HCT116 (cell line): ENCODE measurements around the gene CARMIL1. TPM values are rescaled to one million over a fixed set of nuclear protein-coding genes. Genes with fewer than 3 reads are reported as not detected.

Source experiments
- ATAC-seq: fragments of 200-7000 bp; cut with Tn5 transposase; 2 replicates; pipeline ENCODE4 v1.9.1; 2020; ENCODE audit warnings: mild to moderate bottlenecking, moderate library complexity
- BruUV-seq: library from RNA; stranded (reverse); fragments of 400-500 nt; replicated peaks from 2 replicates; lab custom pipeline; 2021; lab: Mats Ljungman, UMichigan
- CTCF ChIA-PET: fragments of 300-600 bp; sonication (Branson Sonifier 250); formaldehyde crosslinking; loops from one replicate; lab custom pipeline; 2021; ENCODE audit warnings: antibody characterized with exemption; lab: Charles Lee
- POLR2A ChIA-PET: fragments of 300-600, 350-600 bp; sonication (Branson Sonifier 250); formaldehyde crosslinking; loops from one replicate; lab custom pipeline; 2021; ENCODE audit warnings: antibody characterized with exemption; lab: Charles Lee
- RAD21 ChIA-PET, 2 experiments: fragments of 300-600 bp; sonication (Branson Sonifier 250); formaldehyde crosslinking; loops; one replicate each; lab custom pipeline; 2023; ENCODE audit warnings: low total read pairs in 2 of 2; ENCODE audit not compliant: uncharacterized antibody in 2 of 2, unreplicated experiment in 2 of 2, low non-redundant PET in 1 of 2; lab: Charles Lee
- DNase-seq: peaks from one replicate; pipeline ENCODE4 v3.0.0-alpha.2; 2010; ENCODE audit warnings: low read depth, low spot score
- H2AFZ ChIP-seq: fragments of 200-600 bp; shearing (Covaris generic), sonication (generic); 2 replicates; pipeline ENCODE4 v1.6.1; 2017; ENCODE audit warnings: low read depth, mixed run types, mixed read lengths, antibody characterized with exemption, low read length; ENCODE audit not compliant: poor library complexity, severe bottlenecking
- H3K27ac ChIP-seq: 2 replicates; pipeline ENCODE4 v1.5.1; 2012; ENCODE audit warnings: low read depth, low read length
- H3K27me3 ChIP-seq: fragments of 200-600 bp; sonication (generic); 2 replicates; pipeline ENCODE4 v1.6.1; 2016; ENCODE audit warnings: mixed run types, low read length, mixed read lengths; ENCODE audit not compliant: insufficient read depth
- H3K36me3 ChIP-seq, 2 experiments: fragments of 200-500 bp in 1 of 2; fragments of 200-600 bp in 1 of 2; sonication (Bioruptor generic) in 1 of 2; sonication (generic) in 1 of 2; 2 replicates each; pipeline versions ENCODE4 v1.5.1 to v1.6.1; 2014 to 2016; ENCODE audit warnings: low read length in 2 of 2, inconsistent platforms in 1 of 2, mixed read lengths in 1 of 2, mixed run types in 1 of 2; ENCODE audit not compliant: insufficient read depth in 2 of 2, control insufficient read depth in 1 of 2
- H3K4me1 ChIP-seq, 2 experiments: fragments of 200-600 bp in 1 of 2; sonication (generic) in 1 of 2; 2 replicates each; pipeline versions ENCODE4 v1.5.1 to v1.6.1; 2012 to 2017; ENCODE audit warnings: low read length in 2 of 2, inconsistent platforms in 1 of 2, mild to moderate bottlenecking in 1 of 2, mixed read lengths in 1 of 2, mixed run types in 1 of 2, moderate library complexity in 1 of 2; ENCODE audit not compliant: insufficient read depth in 2 of 2, control insufficient read depth in 1 of 2
- H3K4me2 ChIP-seq: fragments of 200-600 bp; sonication (generic); 2 replicates; pipeline ENCODE4 v1.6.1; 2017; ENCODE audit warnings: mixed run types, low read length, mixed read lengths
- H3K4me3 ChIP-seq, 2 experiments: fragments of 200-600 bp in 1 of 2; sonication (generic) in 1 of 2; replicated peaks in 1 of 2; 2 replicates each; pipeline ENCODE4 v1.5.1; 2011 to 2016; ENCODE audit warnings: low read length in 2 of 2, control low read depth in 1 of 2, low read depth in 1 of 2, mild to moderate bottlenecking in 1 of 2, mixed read lengths in 1 of 2, mixed run types in 1 of 2
- H3K79me2 ChIP-seq: fragments of 200-600 bp; sonication (generic); 2 replicates; pipeline ENCODE4 v1.6.1; 2017; ENCODE audit warnings: mild to moderate bottlenecking, mixed run types, low read length, moderate library complexity, mixed read lengths; ENCODE audit not compliant: insufficient read depth
- H3K9ac ChIP-seq: fragments of 200-600 bp; sonication (generic); 2 replicates; pipeline ENCODE4 v1.6.1; 2016; ENCODE audit warnings: low read length, mixed read lengths
- H3K9me2 ChIP-seq: fragments of 200-600 bp; sonication (generic), shearing (Covaris generic); 2 replicates; pipeline ENCODE4 v1.6.1; 2017; ENCODE audit warnings: mixed run types, mild to moderate bottlenecking, moderate library complexity; ENCODE audit not compliant: insufficient read depth
- H3K9me3 ChIP-seq, 2 experiments: fragments of 200-500 bp in 1 of 2; fragments of 200-600 bp in 1 of 2; sonication (Bioruptor generic) in 1 of 2; sonication (generic) in 1 of 2; 2 replicates each; pipeline ENCODE4 v1.6.1; 2014 to 2017; ENCODE audit warnings: low read length in 2 of 2, mixed read lengths in 2 of 2, inconsistent platforms in 1 of 2, low read depth in 1 of 2, mild to moderate bottlenecking in 1 of 2, mixed run types in 1 of 2, moderate library complexity in 1 of 2; ENCODE audit not compliant: control insufficient read depth in 1 of 2, insufficient read depth in 1 of 2
- H4K20me1 ChIP-seq: fragments of 200-600 bp; sonication (generic), shearing (Covaris generic); 2 replicates; pipeline ENCODE4 v1.6.1; 2017; ENCODE audit warnings: mixed run types, mild to moderate bottlenecking, moderate library complexity; ENCODE audit not compliant: insufficient read depth
- CBX3 ChIP-seq: IDR thresholded peaks from 2 replicates; pipeline ENCODE4 v1.6.1; 2012; ENCODE audit warnings: low read depth
- CEBPB ChIP-seq: IDR thresholded peaks from 2 replicates; pipeline ENCODE4 v1.6.1; 2012; ENCODE audit warnings: low read depth
- EGR1 ChIP-seq: IDR thresholded peaks from 2 replicates; pipeline ENCODE4 v1.6.1; 2012; ENCODE audit warnings: low read depth
- EZH2phosphoT487 ChIP-seq: fragments of 200-600 bp; IDR thresholded peaks from 2 replicates; pipeline ENCODE4 v1.6.1; 2018; ENCODE audit warnings: antibody characterized with exemption, borderline replicate concordance
- FOSL1 ChIP-seq: IDR thresholded peaks from 2 replicates; pipeline ENCODE4 v1.6.1; 2012; ENCODE audit warnings: low read depth
- RAD21 ChIP-seq: IDR thresholded peaks from 2 replicates; pipeline ENCODE4 v1.6.1; 2012; ENCODE audit warnings: low read depth, mild to moderate bottlenecking
- SIN3A ChIP-seq: IDR thresholded peaks from 2 replicates; pipeline ENCODE4 v1.6.1; 2012; ENCODE audit warnings: low read depth
- SP1 ChIP-seq: IDR thresholded peaks from 2 replicates; pipeline ENCODE4 v1.6.1; 2012; ENCODE audit warnings: low read depth
- SRF ChIP-seq: IDR thresholded peaks from 2 replicates; pipeline ENCODE4 v1.6.1; 2012; ENCODE audit warnings: low read depth
- TCF7L2 ChIP-seq: IDR thresholded peaks from 2 replicates; pipeline ENCODE4 v1.7.0; 2011; ENCODE audit warnings: borderline replicate concordance, inconsistent platforms; ENCODE audit not compliant: insufficient read depth, insufficient read length; ENCODE audit errors: extremely low read depth
- YY1 ChIP-seq: IDR thresholded peaks from 2 replicates; pipeline ENCODE4 v1.6.1; 2011; ENCODE audit warnings: low read length, low read depth, moderate library complexity, mild to moderate bottlenecking; ENCODE audit not compliant: insufficient replicate concordance; ENCODE audit errors: extremely low read depth
- ZFX ChIP-seq: fragments of 450-650 bp; IDR thresholded peaks from 2 replicates; pipeline ENCODE4 v1.6.1; 2017
- ZNF274 ChIP-seq: fragments of 200-500 bp; sonication (Bioruptor generic); IDR thresholded peaks from 2 replicates; pipeline ENCODE4 v1.6.1; 2014; ENCODE audit warnings: mild to moderate bottlenecking, low read depth, low read length, inconsistent platforms
- intact Hi-C: fragments of 100-400 bp; cut with micrococcal nuclease; formaldehyde crosslinking; loops from 2 replicates; pipeline ENCODE4 v1.10.0; 2022
- total RNA-seq: library from RNA; stranded (reverse); gene quantifications from one replicate; pipeline ENCODE4 v1.2.1, GENCODE V29; 2021; ENCODE audit not compliant: unreplicated experiment
- TF ChIP-seq, protein P1 (sequence below): IDR thresholded peaks from 2 replicates; pipeline ENCODE4 v1.6.1; 2012
- TF ChIP-seq, protein P2 (sequence below): IDR thresholded peaks from 2 replicates; pipeline ENCODE4 v1.6.1; 2012; ENCODE audit warnings: low read depth
- TF ChIP-seq, protein P3 (sequence below): IDR thresholded peaks from 2 replicates; pipeline ENCODE4 v1.6.1; 2011; ENCODE audit warnings: mild to moderate bottlenecking, low read length, moderate library complexity; ENCODE audit not compliant: insufficient replicate concordance; ENCODE audit errors: extremely low read depth

CARMIL1 gene
- total RNA-seq, 1 experiment from 2014 or later = 21.7 TPM

DNA sequence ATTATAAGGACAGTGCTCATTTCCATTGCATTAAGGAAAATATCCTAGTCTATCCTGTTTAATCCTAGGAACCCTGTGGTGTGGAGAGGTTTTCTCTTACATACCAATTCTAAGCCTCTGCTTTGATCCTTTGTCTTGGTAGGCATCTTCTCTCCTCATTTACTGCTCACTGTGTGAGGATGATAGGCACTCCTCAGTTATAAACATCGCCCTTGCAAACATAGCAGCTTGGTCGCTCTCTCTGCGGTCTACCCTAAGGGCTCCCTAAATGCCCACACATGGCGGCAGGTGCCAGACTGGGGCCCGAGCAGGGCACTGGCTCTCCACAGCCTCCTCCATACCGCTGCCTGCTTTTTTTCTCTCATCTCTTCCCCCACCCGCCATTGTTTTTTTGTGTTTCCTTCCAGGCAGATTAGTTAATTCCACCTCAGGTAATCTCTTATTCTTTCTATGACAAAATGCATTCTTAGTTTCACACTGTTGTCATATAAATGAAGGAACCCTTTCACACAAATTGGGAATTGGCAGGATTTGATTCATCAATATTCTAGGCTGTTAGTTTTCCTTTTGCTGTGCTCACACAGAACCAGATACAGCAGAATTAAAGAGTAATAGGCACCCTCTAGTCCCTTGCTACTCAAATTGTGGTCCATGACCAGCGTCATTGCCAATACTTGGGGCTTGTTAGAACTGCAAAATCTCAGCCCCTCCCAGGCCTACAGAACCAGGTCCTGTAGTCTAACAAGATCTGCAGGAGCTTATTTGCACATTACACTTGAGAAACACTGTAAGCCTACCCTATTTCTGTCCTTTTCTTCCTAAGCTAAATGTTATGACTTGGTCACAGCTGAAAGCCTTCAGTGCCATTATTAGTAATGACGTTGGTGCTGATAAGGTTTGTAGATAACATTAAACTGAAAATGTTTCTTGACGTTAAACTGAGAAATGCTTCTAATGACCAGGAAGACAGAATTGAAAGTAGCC lies 36.3 kb downstream of the CARMIL1 start:
- Histone ChIP-seq H3K4me2 (no peak overlapping the region), H2AFZ (no peak overlapping the region), H3K9me3 (no peaks in the 10 kb centered on the region), H3K9me2 (no peaks in the 10 kb centered on the region), H3K36me3 (no peaks in the 10 kb centered on the region), H3K79me2 (peaks cover 12% of the 10 kb centered on the region), H3K9ac (no peak overlapping the region), H4K20me1 (no peaks in the 10 kb centered on the region), H3K4me3 (no peak overlapping the region), H3K27me3 (no peaks in the 10 kb centered on the region), H3K27ac (no peak overlapping the region), H3K4me1 (peaks cover 28 to 29% of the 10 kb centered on the region in 2 experiments)
- RAD21 ChIA-PET = no interaction called here
- intact Hi-C loops = no loop called here
- POLR2A ChIA-PET = no interaction called here
- TF ChIP-seq CEBPB (no peak), ZNF274 (no peak), EZH2phosphoT487 (no peak), SRF (no peak), YY1 (no peak), SP1 (no peak), RAD21 (no peak), ZFX (no peak), EGR1 (no peak), SIN3A (no peak), TCF7L2 (no peak), FOSL1 (no peak), CBX3 (no peak)
- TF ChIP-seq, protein P1, sequence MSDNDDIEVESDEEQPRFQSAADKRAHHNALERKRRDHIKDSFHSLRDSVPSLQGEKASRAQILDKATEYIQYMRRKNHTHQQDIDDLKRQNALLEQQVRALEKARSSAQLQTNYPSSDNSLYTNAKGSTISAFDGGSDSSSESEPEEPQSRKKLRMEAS = no peak
- TF ChIP-seq, protein P2, sequence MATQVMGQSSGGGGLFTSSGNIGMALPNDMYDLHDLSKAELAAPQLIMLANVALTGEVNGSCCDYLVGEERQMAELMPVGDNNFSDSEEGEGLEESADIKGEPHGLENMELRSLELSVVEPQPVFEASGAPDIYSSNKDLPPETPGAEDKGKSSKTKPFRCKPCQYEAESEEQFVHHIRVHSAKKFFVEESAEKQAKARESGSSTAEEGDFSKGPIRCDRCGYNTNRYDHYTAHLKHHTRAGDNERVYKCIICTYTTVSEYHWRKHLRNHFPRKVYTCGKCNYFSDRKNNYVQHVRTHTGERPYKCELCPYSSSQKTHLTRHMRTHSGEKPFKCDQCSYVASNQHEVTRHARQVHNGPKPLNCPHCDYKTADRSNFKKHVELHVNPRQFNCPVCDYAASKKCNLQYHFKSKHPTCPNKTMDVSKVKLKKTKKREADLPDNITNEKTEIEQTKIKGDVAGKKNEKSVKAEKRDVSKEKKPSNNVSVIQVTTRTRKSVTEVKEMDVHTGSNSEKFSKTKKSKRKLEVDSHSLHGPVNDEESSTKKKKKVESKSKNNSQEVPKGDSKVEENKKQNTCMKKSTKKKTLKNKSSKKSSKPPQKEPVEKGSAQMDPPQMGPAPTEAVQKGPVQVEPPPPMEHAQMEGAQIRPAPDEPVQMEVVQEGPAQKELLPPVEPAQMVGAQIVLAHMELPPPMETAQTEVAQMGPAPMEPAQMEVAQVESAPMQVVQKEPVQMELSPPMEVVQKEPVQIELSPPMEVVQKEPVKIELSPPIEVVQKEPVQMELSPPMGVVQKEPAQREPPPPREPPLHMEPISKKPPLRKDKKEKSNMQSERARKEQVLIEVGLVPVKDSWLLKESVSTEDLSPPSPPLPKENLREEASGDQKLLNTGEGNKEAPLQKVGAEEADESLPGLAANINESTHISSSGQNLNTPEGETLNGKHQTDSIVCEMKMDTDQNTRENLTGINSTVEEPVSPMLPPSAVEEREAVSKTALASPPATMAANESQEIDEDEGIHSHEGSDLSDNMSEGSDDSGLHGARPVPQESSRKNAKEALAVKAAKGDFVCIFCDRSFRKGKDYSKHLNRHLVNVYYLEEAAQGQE = no peak
- TF ChIP-seq, protein P3, sequence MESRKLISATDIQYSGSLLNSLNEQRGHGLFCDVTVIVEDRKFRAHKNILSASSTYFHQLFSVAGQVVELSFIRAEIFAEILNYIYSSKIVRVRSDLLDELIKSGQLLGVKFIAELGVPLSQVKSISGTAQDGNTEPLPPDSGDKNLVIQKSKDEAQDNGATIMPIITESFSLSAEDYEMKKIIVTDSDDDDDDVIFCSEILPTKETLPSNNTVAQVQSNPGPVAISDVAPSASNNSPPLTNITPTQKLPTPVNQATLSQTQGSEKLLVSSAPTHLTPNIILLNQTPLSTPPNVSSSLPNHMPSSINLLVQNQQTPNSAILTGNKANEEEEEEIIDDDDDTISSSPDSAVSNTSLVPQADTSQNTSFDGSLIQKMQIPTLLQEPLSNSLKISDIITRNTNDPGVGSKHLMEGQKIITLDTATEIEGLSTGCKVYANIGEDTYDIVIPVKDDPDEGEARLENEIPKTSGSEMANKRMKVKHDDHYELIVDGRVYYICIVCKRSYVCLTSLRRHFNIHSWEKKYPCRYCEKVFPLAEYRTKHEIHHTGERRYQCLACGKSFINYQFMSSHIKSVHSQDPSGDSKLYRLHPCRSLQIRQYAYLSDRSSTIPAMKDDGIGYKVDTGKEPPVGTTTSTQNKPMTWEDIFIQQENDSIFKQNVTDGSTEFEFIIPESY = no peak
- CTCF ChIA-PET = no interaction called here
- DNase-seq (no peak), ATAC-seq (no peak)
- no TSS peak for BruUV-seq
